Fibroblast of villous mesenchyme (primary cell): ENCODE results near the gene MSI2. TPM values are rescaled to one million over a fixed set of nuclear protein-coding genes. Genes with fewer than 3 reads are reported as not detected.
A peak's percentile ranks its signal among the peaks of the same experiment; 100 is the strongest.

Experiments used
- DNase-seq: peaks from one replicate; pipeline ENCODE4 v3.0.0-alpha.2; 2010; ENCODE audit warnings: low read depth
- H3K4me3 ChIP-seq: 2 replicates; pipeline ENCODE4 v1.5.1; 2011; ENCODE audit warnings: low read depth, mild to moderate bottlenecking, low read length
- CTCF ChIP-seq: IDR thresholded peaks from 2 replicates; pipeline ENCODE4 v1.5.1; 2012; ENCODE audit warnings: low read depth, mild to moderate bottlenecking, low read length; ENCODE audit not compliant: insufficient read depth
- total RNA-seq: library from RNA; depleted of rRNA; stranded (reverse); fragments of >200 nt; gene quantifications from 2 replicates; pipeline ENCODE4 v1.2.3, GENCODE V29; 2012

MSI2 gene
- total RNA-seq, 1 donor: 50.1 TPM

GRCh38 chr17:57580055-57580739, 323.9 kb downstream of the MSI2 start:
- no peak overlapping the region for H3K4me3 ChIP-seq
- DNase-seq: no peak
- TF ChIP-seq CTCF: no peak

DNA sequence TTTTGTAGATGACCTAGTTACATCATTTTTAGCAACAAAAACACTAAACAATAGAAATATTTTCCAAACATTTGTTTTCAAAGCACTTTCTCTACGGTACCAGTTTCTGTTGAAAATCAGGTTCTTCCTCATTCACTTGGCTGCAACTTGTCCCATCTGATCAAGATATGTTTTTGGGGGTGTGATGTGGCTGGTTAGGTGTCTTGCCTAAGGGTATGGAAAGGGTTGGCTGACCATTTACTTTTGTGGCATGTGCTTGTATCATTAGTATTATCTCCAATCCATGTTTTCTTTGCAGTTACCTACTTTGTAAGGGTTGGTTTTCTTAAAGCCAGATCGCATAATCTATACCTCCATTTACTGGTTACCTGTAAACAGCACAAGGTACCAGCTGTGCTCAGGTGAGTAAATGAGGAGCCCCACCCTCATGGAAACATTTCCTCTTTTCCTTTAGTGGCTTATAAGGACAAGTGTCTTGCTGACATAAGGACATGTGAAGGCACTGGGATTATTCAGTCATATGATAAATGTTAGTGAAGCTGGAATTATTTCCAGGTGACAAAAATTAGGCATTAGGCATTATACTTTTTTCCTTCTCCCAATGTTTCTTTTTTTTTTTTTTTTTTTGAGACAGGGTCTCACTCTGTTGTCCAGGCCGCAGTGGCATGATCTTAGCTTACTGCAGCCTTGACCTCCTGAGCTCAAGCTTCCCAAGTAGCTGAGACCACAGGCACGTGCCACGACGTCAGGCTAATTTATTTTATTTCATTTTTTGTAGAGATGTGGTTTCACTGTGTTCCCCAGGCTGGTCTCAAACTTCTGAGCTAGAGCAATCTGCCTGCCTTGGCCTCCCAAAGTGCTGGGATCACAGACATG, 326.8 kb downstream of the MSI2 start:
- TF ChIP-seq CTCF: no peak
- no peak overlapping the region for H3K4me3 ChIP-seq
- no peak for DNase-seq

DNA sequence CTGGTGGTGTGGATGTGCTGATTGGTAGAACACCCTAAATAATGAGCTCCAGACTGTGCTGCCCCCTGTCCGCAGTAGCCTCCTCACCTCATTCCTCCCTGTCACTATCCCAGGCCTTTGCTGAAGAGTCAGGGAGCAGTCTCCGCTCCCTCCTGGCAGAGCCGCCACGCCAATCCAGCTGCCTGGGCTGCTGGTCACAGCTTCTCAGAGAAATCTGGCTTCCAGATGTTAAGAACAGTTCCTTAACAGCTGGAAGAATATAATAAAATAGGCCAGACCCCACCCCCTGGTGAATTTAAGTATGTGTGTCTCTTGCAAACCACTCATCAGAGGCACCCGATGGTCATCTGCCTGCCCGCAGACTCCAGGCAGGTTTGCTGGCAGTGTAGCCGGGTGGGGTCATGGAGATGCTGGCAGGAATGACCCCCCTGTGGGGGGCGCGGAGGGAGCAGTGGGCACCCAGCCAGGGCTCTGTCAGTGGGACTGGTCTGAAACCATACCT, 327.8 kb downstream of the MSI2 start:
- TF ChIP-seq CTCF: no peak
- peak; percentile 81 for DNase-seq
- no peak overlapping the region for H3K4me3 ChIP-seq

- TF ChIP-seq CTCF: no peak
- H3K4me3 ChIP-seq: no peak overlapping the region
- DNase-seq: no peak
Measured at GRCh38 chr17:57585341-57586195, 329.2 kb downstream of the MSI2 start.

GRCh38 chr17:57586196-57586740, 329.9 kb downstream of the MSI2 start:
- no peak overlapping the region for H3K4me3 ChIP-seq
- no peak for DNase-seq
- no peak for TF ChIP-seq CTCF

DNA sequence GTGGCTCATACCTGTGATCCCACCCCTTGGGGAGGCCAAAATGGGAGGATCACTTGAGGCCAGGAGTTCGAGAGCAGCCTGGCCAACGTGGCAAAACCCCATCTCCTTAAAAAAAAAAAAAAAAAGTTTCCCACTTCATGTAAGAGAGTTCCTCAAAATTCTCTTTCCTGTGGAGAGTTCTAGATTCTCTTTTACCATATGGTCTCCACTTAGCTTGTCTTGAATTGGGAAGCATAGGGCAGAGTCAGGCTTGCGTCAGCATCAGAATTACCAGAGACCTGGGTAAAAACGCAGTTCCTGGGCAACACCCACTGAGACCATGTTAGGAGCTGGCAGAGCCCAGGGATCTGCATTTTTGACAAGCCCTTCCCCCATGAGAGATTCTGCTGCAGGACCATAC, 330.4 kb downstream of the MSI2 start:
- H3K4me3 ChIP-seq: no peak overlapping the region
- no peak for DNase-seq
- no peak for TF ChIP-seq CTCF
